ENCODE data around the gene AGO4. TPM values are rescaled to one million over a fixed set of nuclear protein-coding genes. Genes with fewer than 3 reads are reported as not detected.

The AGO4 gene
- total and polyA plus RNA-seq, 2 of the 8 experiments (the other 6 are each of a cell fraction or from before 2014, with no cell fraction given), result 5.5 to 7.7 TPM

DNA sequence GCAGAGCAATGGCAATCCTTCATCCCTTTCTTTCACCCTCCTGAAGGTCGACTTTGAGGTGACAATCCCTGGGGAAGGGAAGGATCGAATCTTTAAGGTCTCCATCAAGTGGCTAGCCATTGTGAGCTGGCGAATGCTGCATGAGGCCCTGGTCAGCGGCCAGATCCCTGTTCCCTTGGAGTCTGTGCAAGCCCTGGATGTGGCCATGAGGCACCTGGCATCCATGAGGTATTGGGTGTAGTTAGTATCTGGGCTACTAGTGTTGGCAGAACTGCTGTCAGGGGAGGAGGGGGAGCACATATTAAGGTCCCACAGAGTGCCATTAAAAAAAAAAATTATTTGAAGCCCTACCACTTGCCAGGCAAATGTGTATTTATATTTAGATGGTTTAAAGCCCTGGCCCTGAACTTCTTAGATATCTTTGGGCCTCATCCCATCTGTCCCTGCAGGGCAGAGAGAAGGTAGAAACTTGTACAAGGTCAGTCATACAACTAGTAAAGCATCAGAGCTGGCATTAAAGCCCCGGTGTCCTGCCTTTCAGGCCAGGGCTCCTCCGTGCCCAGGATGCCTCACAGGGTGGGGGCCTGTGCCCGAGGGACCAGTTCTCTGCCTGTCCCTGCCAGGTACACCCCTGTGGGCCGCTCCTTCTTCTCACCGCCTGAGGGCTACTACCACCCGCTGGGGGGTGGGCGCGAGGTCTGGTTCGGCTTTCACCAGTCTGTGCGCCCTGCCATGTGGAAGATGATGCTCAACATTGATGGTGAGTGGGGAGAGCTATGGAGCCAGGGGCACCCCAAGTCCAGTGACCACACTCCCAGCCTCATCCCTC lies 85.4 kb downstream of the AGO4 start:
- Histone ChIP-seq H2BK120ac (replicated peaks; ENCODE audit: low read depth, low read length) (no peak overlapping the region), H4K5ac (ENCODE audit: insufficient read length, low read depth, low read length) (no peak overlapping the region), H3K4me1 (replicated peaks in 1 of 4; ENCODE audit: control insufficient read depth in 3 of 4, insufficient read depth in 4 of 4, low read length in 3 of 4) (no peaks in the 10 kb centered on the region), H2AFZ (ENCODE audit: low read length) (no peak overlapping the region), H2AK5ac (ENCODE audit: low read depth, low read length) (no peak overlapping the region), H3K14ac (ENCODE audit: insufficient read length) (no peak overlapping the region), H3K4me2 (ENCODE audit: insufficient read depth in 1 of 2, low read depth in 2 of 2, low read length in 2 of 2) (no peak overlapping the region), H3K4me3 (ENCODE audit: extremely low read depth in 1 of 4, insufficient read depth in 2 of 4, low read depth in 3 of 4, low read length in 4 of 4) (no peak overlapping the region), H2BK5ac (ENCODE audit: low read depth, low read length) (no peak overlapping the region), H3K9me3 (ENCODE audit: insufficient read depth in 2 of 2, low read depth in 1 of 2, low read length in 1 of 2) (no peaks in the 10 kb centered on the region), H3K27me3 (replicated peaks in 1 of 4; ENCODE audit: control insufficient read depth in 3 of 4, extremely low read depth in 1 of 4, insufficient read depth in 3 of 4, low read length in 3 of 4) (no peaks in the 10 kb centered on the region), H2BK12ac (ENCODE audit: low read depth, low read length) (no peak overlapping the region), H3K18ac (ENCODE audit: extremely low read depth, low read length) (no peak overlapping the region), H3K9ac (replicated peaks in 1 of 4; ENCODE audit: extremely low read depth in 1 of 4, low read depth in 3 of 4, low read length in 3 of 4) (no peak overlapping the region), H2BK15ac (ENCODE audit: low read length) (no peak overlapping the region), H4K8ac (ENCODE audit: extremely low read depth, insufficient read depth, low read length) (no peak overlapping the region; the same call in 1 of the 2 replicates), H3K23me2 (ENCODE audit: low read depth, low read length) (no peaks in the 10 kb centered on the region), H3K79me1 (ENCODE audit: low read depth, low read length) (no peaks in the 10 kb centered on the region), H4K20me1 (replicated peaks in 1 of 2; ENCODE audit: control insufficient read depth in 1 of 2, insufficient read depth in 2 of 2, low read length in 2 of 2) (peaks cover 10 to 12% of the 10 kb centered on the region in 2 experiments), H3K79me2 (ENCODE audit: control insufficient read depth in 1 of 2, insufficient read depth in 2 of 2, low read length in 2 of 2) (peaks cover 0 to 7% of the 10 kb centered on the region in 2 experiments; a peak in 1 of 4 replicates), H3K56ac (replicated peaks; ENCODE audit: insufficient read length, low read depth, low read length) (no peak overlapping the region), H2BK20ac (ENCODE audit: low read length) (no peak overlapping the region), H3K23ac (ENCODE audit: insufficient read length) (no peak overlapping the region), H3K4ac (replicated peaks; ENCODE audit: insufficient read length, low read depth, low read length) (no peak overlapping the region), H4K91ac (replicated peaks; ENCODE audit: insufficient read length, low read length) (no peak overlapping the region), H3K27ac (ENCODE audit: low read depth, low read length) (no peak overlapping the region), H3K36me3 (ENCODE audit: control insufficient read depth in 2 of 4, insufficient read depth in 4 of 4, low read length in 3 of 4) (peaks cover 8 to 62% (median 37%) of the 10 kb centered on the region in 4 experiments; a peak in 7 of 8 replicates)
- FAIRE-seq (no peak), DNase-seq (ENCODE audit: low read depth in 1 of 2, low spot score in 2 of 2) (no peak)
- TF ChIP-seq KDM5A (IDR thresholded peaks at IDR 0.05; ENCODE audit: low read length), result no peak
- TF ChIP-seq TBP (IDR thresholded peaks at IDR 0.05; ENCODE audit: low read depth, low read length), result no peak
- no peak for TF ChIP-seq SP4 (IDR thresholded peaks at IDR 0.05; ENCODE audit: low read length)
- TF ChIP-seq, protein P1, sequence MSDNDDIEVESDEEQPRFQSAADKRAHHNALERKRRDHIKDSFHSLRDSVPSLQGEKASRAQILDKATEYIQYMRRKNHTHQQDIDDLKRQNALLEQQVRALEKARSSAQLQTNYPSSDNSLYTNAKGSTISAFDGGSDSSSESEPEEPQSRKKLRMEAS (IDR thresholded peaks at IDR 0.05), result no peak
- TF ChIP-seq ZNF274 (IDR thresholded peaks at IDR 0.05; ENCODE audit: borderline replicate concordance, extremely low read depth, low read length), result no peak
- TF ChIP-seq EGR1 (IDR thresholded peaks at IDR 0.05; ENCODE audit: borderline replicate concordance, low read depth, low read length), result no peak
- TF ChIP-seq EP300 (IDR thresholded peaks at IDR 0.05; ENCODE audit: borderline replicate concordance in 1 of 2, low read depth in 2 of 2, low read length in 2 of 2), result no peak
- no peak for TF ChIP-seq GTF2F1 (IDR thresholded peaks at IDR 0.05; ENCODE audit: borderline replicate concordance, low read depth, low read length)
- TF ChIP-seq SIX5 (IDR thresholded peaks at IDR 0.05; ENCODE audit: low read depth, low read length), result no peak
- TF ChIP-seq YY1 (IDR thresholded peaks at IDR 0.05; ENCODE audit: low read depth, low read length), result no peak
- no peak for TF ChIP-seq JUN (IDR thresholded peaks at IDR 0.05; ENCODE audit: low read depth, low read length)
- TF ChIP-seq SIN3A (conservative IDR thresholded peaks at IDR 0.05 in 1 of 2, IDR thresholded peaks at IDR 0.05 in 1 of 2; ENCODE audit: low read depth in 1 of 2, low read length in 2 of 2), result no peak
- WGBS, 2 experiments (ENCODE audit: extremely low coverage in 1 of 2, insufficient coverage in 1 of 2, insufficient read length in 1 of 2, insufficient replicate concordance in 2 of 2, low coverage in 1 of 2, low lambda C conversion rate in 2 of 2, missing lambda C conversion rate in 1 of 2), result 91% methylated on average over 13 of the region's 14 CpGs; no CpG with 5 or more reads in 1 of the 2 experiments
- POLR2A ChIA-PET (ENCODE audit: partially characterized antibody), result interaction anchor here (1.0 kb wide), 1 partner anchor 30 kb away, joined by 4 read pairs; no protein-coding TSS in a partner anchor
- CTCF ChIA-PET (ENCODE audit: partially characterized antibody), result interaction anchor here (0.7 to 1.6 kb wide), 3 partner anchors 12 to 677 kb away, joined by 3 read pairs; no protein-coding TSS in a partner anchor

All from H1 (cell line).